PC-3 (cell line): ENCODE measurements around the gene CAV1. TPM values are rescaled to one million over a fixed set of nuclear protein-coding genes. Genes with fewer than 3 reads are reported as not detected.

Experiments used
- ATAC-seq: fragments of 200-7000 bp; cut with Tn5 transposase; 2 replicates; pipeline ENCODE4 v1.9.1; 2020; ENCODE audit warnings: mild to moderate bottlenecking, moderate library complexity
- BruUV-seq: library from RNA; stranded (reverse); fragments of 400-500 nt; replicated peaks from 2 replicates; lab custom pipeline; 2021; lab: Mats Ljungman, UMichigan
- CTCF ChIA-PET: fragments of 300-600 bp; sonication (Branson Sonifier 250); formaldehyde crosslinking; loops from one replicate; lab custom pipeline; 2022; ENCODE audit warnings: antibody characterized with exemption; lab: Charles Lee
- POLR2A ChIA-PET: fragments of 300-600 bp; sonication (Branson Sonifier 250); formaldehyde crosslinking; loops from one replicate; lab custom pipeline; 2022; ENCODE audit warnings: antibody characterized with exemption; ENCODE audit not compliant: unreplicated experiment; lab: Charles Lee
- DNase-seq: peaks from one replicate; pipeline ENCODE4 v3.0.0-alpha.2; 2015
- H2AFZ ChIP-seq: fragments of 300-600 bp; sonication (generic); 2 replicates; pipeline ENCODE4 v1.6.0; 2016; ENCODE audit warnings: antibody characterized with exemption, low read length
- H3F3A ChIP-seq: fragments of 300-600 bp; sonication (generic); one replicate; pipeline ENCODE4 v1.6.0; 2017; ENCODE audit warnings: antibody characterized with exemption, low read length, control low read depth, mild to moderate bottlenecking; ENCODE audit not compliant: unreplicated experiment
- H3K27ac ChIP-seq: fragments of 300-600 bp; sonication (generic); 2 replicates; pipeline ENCODE4 v1.5.1; 2016; ENCODE audit warnings: mild to moderate bottlenecking, low read length
- H3K27me3 ChIP-seq: fragments of 300-600 bp; sonication (generic); 2 replicates; pipeline ENCODE4 v1.6.1; 2016; ENCODE audit warnings: low read length, mixed read lengths
- H3K36me3 ChIP-seq: fragments of 300-600 bp; sonication (generic); 2 replicates; pipeline ENCODE4 v1.6.1; 2016; ENCODE audit warnings: low read depth, mixed run types, low read length, mixed read lengths
- H3K4me1 ChIP-seq: fragments of 300-600 bp; sonication (generic); 2 replicates; pipeline ENCODE4 v1.5.1; 2016; ENCODE audit warnings: low read length; ENCODE audit not compliant: insufficient read depth
- H3K4me2 ChIP-seq: fragments of 300-600 bp; sonication (generic); 2 replicates; pipeline ENCODE4 v1.6.0; 2016; ENCODE audit warnings: low read length
- H3K4me3 ChIP-seq: fragments of 300-600 bp; sonication (generic); 2 replicates; pipeline ENCODE4 v1.5.1; 2016; ENCODE audit warnings: mild to moderate bottlenecking, low read length, mixed read lengths
- H3K79me2 ChIP-seq: fragments of 300-600 bp; sonication (generic); 2 replicates; pipeline ENCODE4 v1.6.1; 2017; ENCODE audit warnings: low read length, mixed read lengths
- H3K9ac ChIP-seq: fragments of 300-600 bp; sonication (generic); 2 replicates; pipeline ENCODE4 v1.6.0; 2016; ENCODE audit warnings: mild to moderate bottlenecking, low read length
- H3K9me2 ChIP-seq: fragments of 300-600 bp; sonication (generic); replicated peaks from 2 replicates; pipeline ENCODE4 v1.6.1; 2016; ENCODE audit warnings: mixed run types, low read length, mixed read lengths
- H3K9me3 ChIP-seq: fragments of 300-600 bp; sonication (generic); 2 replicates; pipeline ENCODE4 v1.6.1; 2016; ENCODE audit warnings: low read length, mixed read lengths
- H4K20me1 ChIP-seq: fragments of 300-600 bp; sonication (generic); 2 replicates; pipeline ENCODE4 v1.6.1; 2016; ENCODE audit warnings: low read length, mixed read lengths
- CTCF ChIP-seq: fragments of 300-600 bp; sonication (generic); conservative IDR thresholded peaks from 2 replicates; pipeline ENCODE4 v1.5.1; 2017; ENCODE audit warnings: antibody characterized with exemption, low read depth, mild to moderate bottlenecking, low read length
- EZH2 ChIP-seq: fragments of 300-600 bp; sonication (generic); IDR thresholded peaks from one replicate; pipeline ENCODE4 v1.6.1; 2017; ENCODE audit warnings: antibody characterized with exemption, mild to moderate bottlenecking, low read length; ENCODE audit not compliant: unreplicated experiment
- EZH2phosphoT487 ChIP-seq: fragments of 300-600 bp; sonication (generic); IDR thresholded peaks from 2 replicates; pipeline ENCODE4 v1.6.1; 2018; ENCODE audit warnings: mild to moderate bottlenecking, antibody characterized with exemption, low read length, borderline replicate concordance
- intact Hi-C: fragments of 100-400 bp; cut with micrococcal nuclease; formaldehyde crosslinking; loops from 2 replicates; pipeline ENCODE4 v1.9.0; 2023
- total RNA-seq: library from RNA; depleted of rRNA; stranded (reverse); fragments of >200 nt; gene quantifications from 2 replicates; pipeline ENCODE4 v1.2.3, GENCODE V29; 2014

Gene CAV1
- total RNA-seq, 1 experiment from 2014 or later: 284 TPM

DNA sequence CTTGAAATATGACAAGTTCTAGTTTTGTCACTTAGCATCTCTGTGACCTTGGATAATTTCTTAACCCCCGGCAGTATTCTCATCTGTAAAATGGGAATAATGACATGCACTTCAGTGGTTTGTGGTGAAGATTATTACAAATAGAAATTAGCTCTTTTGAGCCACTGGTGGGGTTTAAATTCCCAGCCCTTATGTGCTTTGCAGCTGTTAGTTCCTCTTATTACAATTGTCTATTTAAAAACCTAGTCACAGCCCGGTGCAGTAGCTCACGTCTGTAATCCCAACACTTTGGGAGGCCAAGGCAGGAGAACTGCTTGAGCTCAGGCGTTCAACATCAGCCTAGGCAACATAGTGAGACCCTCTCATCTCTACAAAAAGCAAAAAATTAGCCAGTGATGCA is 30.1 kb downstream of the CAV1 start:
- POLR2A ChIA-PET: no interaction called here
- no peak for DNase-seq
- Histone ChIP-seq H3K79me2 (peaks cover 62% of the 10 kb centered on the region), H3K4me1 (peaks cover 19% of the 10 kb centered on the region), H4K20me1 (peaks cover 4% of the 10 kb centered on the region; the same call in 1 of the 2 replicates), H3K27me3 (no peaks in the 10 kb centered on the region), H3K36me3 (peaks cover 76% of the 10 kb centered on the region), H2AFZ (no peak overlapping the region), H3K9me2 (no peaks in the 10 kb centered on the region), H3K9me3 (no peaks in the 10 kb centered on the region), H3F3A (no peaks in the 10 kb centered on the region), H3K4me2 (no peak overlapping the region), H3K9ac (no peak overlapping the region), H3K4me3 (no peak overlapping the region), H3K27ac (no peak overlapping the region)
- intact Hi-C loops: no loop called here
- BruUV-seq: no TSS peak
- no peak for ATAC-seq
- no peak for TF ChIP-seq CTCF
- no peak for TF ChIP-seq EZH2phosphoT487
- TF ChIP-seq EZH2: no peak
- CTCF ChIA-PET: no interaction called here

DNA sequence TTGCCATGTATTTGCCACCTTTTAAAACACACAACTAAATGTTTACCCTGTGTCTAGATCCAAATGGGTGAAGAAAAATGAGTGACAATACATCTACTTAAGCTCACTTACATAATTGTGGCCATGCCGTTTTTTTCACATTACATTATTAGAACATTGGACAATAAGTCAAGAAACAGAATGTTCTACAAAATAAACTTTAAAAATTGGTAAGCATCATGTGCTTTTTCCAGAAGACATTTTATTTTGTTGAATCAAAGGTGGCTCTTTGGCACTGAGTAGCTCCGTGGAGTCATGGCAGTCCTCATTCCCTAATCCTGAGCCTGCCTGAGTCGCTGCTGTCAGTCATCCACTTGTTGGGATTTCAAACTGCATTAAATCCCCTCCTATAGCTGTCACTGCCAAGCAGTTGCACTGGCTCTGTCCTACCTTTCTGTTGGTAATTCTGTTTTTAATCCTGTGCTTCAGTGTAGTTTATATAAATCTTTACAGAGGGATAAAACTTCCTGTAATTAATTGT is 32.3 kb downstream of the CAV1 start:
- Histone ChIP-seq H2AFZ (no peak overlapping the region), H3K4me3 (no peak overlapping the region), H3F3A (no peaks in the 10 kb centered on the region), H3K9me2 (no peaks in the 10 kb centered on the region), H4K20me1 (peaks cover 4% of the 10 kb centered on the region; the same call in 1 of the 2 replicates), H3K79me2 (peaks cover 40% of the 10 kb centered on the region), H3K27me3 (no peaks in the 10 kb centered on the region), H3K4me1 (peaks cover 22% of the 10 kb centered on the region), H3K4me2 (no peak overlapping the region), H3K9me3 (no peaks in the 10 kb centered on the region), H3K36me3 (peaks cover 63% of the 10 kb centered on the region), H3K9ac (no peak overlapping the region), H3K27ac (no peak overlapping the region)
- ChIA-PET POLR2A (no interaction called here), CTCF (no interaction called here)
- TF ChIP-seq EZH2 (no peak), EZH2phosphoT487 (no peak), CTCF (no peak)
- BruUV-seq: no TSS peak
- intact Hi-C loops: no loop called here
- DNase-seq: no peak
- no peak for ATAC-seq

GRCh38 chr7:116557901-116558300 is 33.1 kb downstream of the CAV1 start:
- Histone ChIP-seq H3K27ac (no peak overlapping the region), H3K9me2 (no peaks in the 10 kb centered on the region), H3K79me2 (peaks cover 34% of the 10 kb centered on the region), H3K4me3 (no peak overlapping the region), H3K9me3 (no peaks in the 10 kb centered on the region), H3K36me3 (peaks cover 60% of the 10 kb centered on the region), H4K20me1 (peaks cover 4% of the 10 kb centered on the region; the same call in 1 of the 2 replicates), H3K4me2 (no peak overlapping the region), H3K4me1 (peaks cover 17% of the 10 kb centered on the region), H3K27me3 (no peaks in the 10 kb centered on the region), H2AFZ (no peak overlapping the region), H3F3A (no peaks in the 10 kb centered on the region), H3K9ac (no peak overlapping the region)
- ATAC-seq: no peak
- no peak for TF ChIP-seq EZH2phosphoT487
- no peak for TF ChIP-seq CTCF
- TF ChIP-seq EZH2: no peak
- BruUV-seq: no TSS peak
- POLR2A ChIA-PET: no interaction called here
- no peak for DNase-seq
- intact Hi-C loops: no loop called here
- CTCF ChIA-PET: no interaction called here
